ENCODE measurements around the gene CAB39.

The CAB39 gene

GRCh38 chr2:230706053-230706521 is 6.6 kb upstream of the CAB39 start:
- no peak for ATAC-seq
- TF ChIP-seq ZFP3 (CRISPR knock-in tag; IDR thresholded peaks at IDR 0.05), result no peak
- TF ChIP-seq RARB (CRISPR knock-in tag; IDR thresholded peaks at IDR 0.05), result no peak
- TF ChIP-seq GLIS3 (CRISPR knock-in tag; IDR thresholded peaks at IDR 0.05), result no peak
- no peak for TF ChIP-seq CREB5 (CRISPR knock-in tag; IDR thresholded peaks at IDR 0.05; ENCODE audit: low read depth)
- no peak for TF ChIP-seq CSRNP3 (CRISPR knock-in tag; IDR thresholded peaks at IDR 0.05)
- no peak for TF ChIP-seq ARNTL (CRISPR knock-in tag; IDR thresholded peaks at IDR 0.05; ENCODE audit: borderline replicate concordance, low read depth)
- TF ChIP-seq OSR1 (CRISPR knock-in tag; IDR thresholded peaks at IDR 0.05), result no peak
- TF ChIP-seq ZNF565 (CRISPR knock-in tag; conservative IDR thresholded peaks at IDR 0.05; ENCODE audit: low read depth), result no peak
- no peak for TF ChIP-seq PPARA (CRISPR knock-in tag; IDR thresholded peaks at IDR 0.05; ENCODE audit: borderline replicate concordance)
- TF ChIP-seq POU6F1 (CRISPR knock-in tag; IDR thresholded peaks at IDR 0.05; ENCODE audit: borderline replicate concordance, low read depth), result no peak
- TF ChIP-seq TCF4 (CRISPR knock-in tag; IDR thresholded peaks at IDR 0.05; ENCODE audit: borderline replicate concordance), result no peak
- no peak for TF ChIP-seq ZNF70 (CRISPR knock-in tag; IDR thresholded peaks at IDR 0.05)
- TF ChIP-seq TOX (CRISPR knock-in tag; IDR thresholded peaks at IDR 0.05; ENCODE audit: borderline replicate concordance), result no peak
- no peak for TF ChIP-seq ISL1 (CRISPR knock-in tag; IDR thresholded peaks at IDR 0.05)
- TF ChIP-seq SNAI2 (CRISPR knock-in tag; IDR thresholded peaks at IDR 0.05), result no peak
- TF ChIP-seq ZFP30 (CRISPR knock-in tag; IDR thresholded peaks at IDR 0.05), result no peak
- no peak for TF ChIP-seq CSDC2 (CRISPR knock-in tag; IDR thresholded peaks at IDR 0.05)
- TF ChIP-seq ZNF8 (CRISPR knock-in tag; IDR thresholded peaks at IDR 0.05), result no peak

- ATAC-seq, result no peak
- TF ChIP-seq ARNTL (CRISPR knock-in tag; IDR thresholded peaks at IDR 0.05; ENCODE audit: borderline replicate concordance, low read depth) (no peak), TOX (CRISPR knock-in tag; IDR thresholded peaks at IDR 0.05; ENCODE audit: borderline replicate concordance) (no peak), OSR1 (CRISPR knock-in tag; IDR thresholded peaks at IDR 0.05) (no peak), CSRNP3 (CRISPR knock-in tag; IDR thresholded peaks at IDR 0.05) (no peak), ZNF565 (CRISPR knock-in tag; conservative IDR thresholded peaks at IDR 0.05; ENCODE audit: low read depth) (no peak), GLIS3 (CRISPR knock-in tag; IDR thresholded peaks at IDR 0.05) (no peak), PPARA (CRISPR knock-in tag; IDR thresholded peaks at IDR 0.05; ENCODE audit: borderline replicate concordance) (no peak), TCF4 (CRISPR knock-in tag; IDR thresholded peaks at IDR 0.05; ENCODE audit: borderline replicate concordance) (no peak), TSHZ2 (CRISPR knock-in tag; IDR thresholded peaks at IDR 0.05) (no peak), ISL1 (CRISPR knock-in tag; IDR thresholded peaks at IDR 0.05) (no peak), BACH2 (CRISPR knock-in tag; IDR thresholded peaks at IDR 0.05; ENCODE audit: borderline replicate concordance) (no peak), CSDC2 (CRISPR knock-in tag; IDR thresholded peaks at IDR 0.05) (no peak), PATZ1 (CRISPR knock-in tag; IDR thresholded peaks at IDR 0.05; ENCODE audit: borderline replicate concordance) (no peak), ZNF8 (CRISPR knock-in tag; IDR thresholded peaks at IDR 0.05) (no peak), ZC3H10 (CRISPR knock-in tag; IDR thresholded peaks at IDR 0.05) (no peak), CREB5 (CRISPR knock-in tag; IDR thresholded peaks at IDR 0.05; ENCODE audit: low read depth) (no peak)
Observed at GRCh38 chr2:230706966-230707365, 5.7 kb upstream of the CAB39 start.

Data from SK-N-SH treated with all-trans-retinoic acid at 6 μM for 48 hours (cell line).